T1000 (cell line): ENCODE results near the gene CDC42EP4.
"Not testable (repeated sequence)": the region's sequence is repeated elsewhere in the genome, so short reads cannot be mapped to it uniquely, and the experiment has no call there.

ENCODE experiments used
- DNase-seq: peaks from one replicate; lab custom pipeline; 2025; ENCODE audit warnings: mixed read lengths; lab: John Stamatoyannopoulos, UW

CDC42EP4 gene

DNA sequence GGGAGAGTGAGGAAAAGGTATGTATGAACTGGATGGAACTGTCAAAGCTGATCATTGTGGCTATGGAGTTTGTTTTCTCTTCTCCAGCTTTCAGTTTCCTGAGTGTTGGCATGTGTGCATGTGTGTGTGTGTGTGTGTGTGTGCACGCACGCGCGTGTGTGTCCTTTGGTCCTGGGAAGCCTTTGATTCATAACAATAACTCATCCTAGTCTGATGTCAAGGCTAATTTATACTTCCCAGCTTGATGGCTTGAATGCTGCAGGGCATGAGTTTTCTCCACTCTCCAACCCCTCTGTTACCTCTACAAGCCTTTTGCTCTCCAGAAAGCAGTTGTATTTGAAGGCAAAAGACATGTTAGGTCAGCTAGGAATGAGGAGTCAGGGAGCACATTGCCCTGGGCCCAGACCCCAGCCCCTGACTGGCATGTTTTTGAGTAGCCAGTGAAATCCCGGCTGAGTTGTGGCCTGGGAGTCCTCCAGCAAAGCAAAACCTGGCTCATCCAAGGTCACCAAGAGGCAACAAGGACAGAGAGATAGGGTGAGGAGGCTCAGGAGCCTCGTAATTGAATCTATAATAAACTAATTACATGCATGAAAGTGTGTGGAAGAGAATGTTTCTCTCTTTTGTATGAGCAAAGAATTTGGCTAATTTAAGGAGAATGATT, 8.9 kb upstream of the CDC42EP4 start:
- no peak for DNase-seq

DNA sequence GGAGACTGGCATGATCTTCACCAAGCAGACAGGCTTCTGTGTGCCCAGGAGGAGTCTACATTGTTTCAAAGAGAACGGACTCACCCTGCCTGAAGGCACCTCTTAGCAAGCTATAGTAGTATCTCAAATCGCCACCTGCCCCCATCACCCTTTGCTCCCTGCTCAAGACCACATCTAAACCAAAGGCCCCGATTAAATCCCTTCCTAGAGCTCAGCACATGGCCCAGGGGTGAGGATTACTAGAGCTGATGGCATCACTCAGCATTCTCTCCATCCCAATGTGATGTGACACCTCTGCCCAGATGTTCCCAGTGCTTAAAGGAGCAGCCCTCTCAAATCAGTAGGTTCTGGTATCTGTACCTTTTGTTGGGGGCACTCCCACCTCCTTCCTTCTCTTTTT, 8.0 kb upstream of the CDC42EP4 start:
- DNase-seq = no peak

DNA sequence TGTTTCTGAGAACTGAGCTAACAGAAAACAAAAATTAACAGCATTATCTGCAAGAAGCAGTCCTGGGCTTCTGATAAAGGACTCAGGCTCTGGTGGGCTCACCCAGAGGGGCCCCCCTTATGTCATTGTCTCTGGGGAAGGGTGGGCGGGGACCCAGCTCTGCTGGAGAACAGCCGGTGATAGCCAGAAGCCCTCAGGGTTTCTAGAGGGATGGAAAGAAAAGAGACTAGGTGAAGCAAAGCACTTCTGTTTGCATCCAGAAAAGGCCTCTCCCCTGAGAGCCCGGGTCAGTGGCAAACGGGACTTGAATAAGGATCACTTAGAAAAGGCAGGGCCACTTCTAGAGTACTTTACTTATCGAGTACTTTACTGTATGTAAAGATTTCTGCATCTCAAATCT, 7.0 kb upstream of the CDC42EP4 start:
- no peak for DNase-seq

GRCh38 chr17:73318427-73318813, 6.6 kb upstream of the CDC42EP4 start:
- DNase-seq = no peak

DNA sequence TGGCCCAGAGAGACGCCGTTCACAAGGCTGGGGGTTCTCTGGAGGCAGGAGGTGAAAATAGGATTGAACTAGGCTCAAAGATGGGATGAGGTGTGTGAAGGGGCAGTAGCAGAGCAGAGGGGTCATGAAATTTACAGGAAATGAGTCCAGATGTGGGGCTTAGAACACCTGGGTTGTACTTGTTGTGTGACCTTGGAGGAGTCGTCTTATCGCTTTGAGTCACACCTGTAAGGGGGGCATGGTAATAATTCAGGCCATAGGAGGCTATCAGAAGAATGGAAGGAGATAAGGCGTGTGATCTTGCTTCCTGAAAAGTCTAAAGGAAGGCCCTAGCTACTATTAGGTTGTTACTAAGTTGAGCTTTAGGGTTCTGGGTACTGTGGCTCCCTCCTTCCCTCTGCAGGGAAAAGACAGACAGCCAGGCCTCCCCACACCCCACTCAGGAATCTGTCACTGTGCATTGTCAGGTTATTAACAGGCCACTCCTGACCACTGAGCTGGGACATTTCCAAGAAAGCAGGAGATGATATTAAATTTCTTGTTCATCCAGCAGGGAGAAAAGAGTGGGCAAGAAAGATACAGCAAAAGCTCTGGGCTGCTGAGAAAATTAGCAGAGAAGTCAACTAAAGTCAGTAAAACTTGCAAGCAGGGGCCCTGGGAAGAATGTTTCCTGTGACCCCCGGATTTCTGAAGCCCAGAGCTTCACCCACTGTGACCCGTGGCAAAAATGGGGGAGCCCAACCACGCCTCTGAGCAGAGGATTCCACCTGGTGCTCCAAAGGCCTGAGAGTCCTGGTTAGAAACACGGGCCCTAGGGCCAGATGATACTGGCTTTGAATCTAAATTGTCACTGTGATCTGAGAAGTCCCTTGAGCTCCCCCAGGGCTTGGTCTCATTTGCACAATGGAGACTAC, 6.0 kb upstream of the CDC42EP4 start:
- no peak for DNase-seq

DNA sequence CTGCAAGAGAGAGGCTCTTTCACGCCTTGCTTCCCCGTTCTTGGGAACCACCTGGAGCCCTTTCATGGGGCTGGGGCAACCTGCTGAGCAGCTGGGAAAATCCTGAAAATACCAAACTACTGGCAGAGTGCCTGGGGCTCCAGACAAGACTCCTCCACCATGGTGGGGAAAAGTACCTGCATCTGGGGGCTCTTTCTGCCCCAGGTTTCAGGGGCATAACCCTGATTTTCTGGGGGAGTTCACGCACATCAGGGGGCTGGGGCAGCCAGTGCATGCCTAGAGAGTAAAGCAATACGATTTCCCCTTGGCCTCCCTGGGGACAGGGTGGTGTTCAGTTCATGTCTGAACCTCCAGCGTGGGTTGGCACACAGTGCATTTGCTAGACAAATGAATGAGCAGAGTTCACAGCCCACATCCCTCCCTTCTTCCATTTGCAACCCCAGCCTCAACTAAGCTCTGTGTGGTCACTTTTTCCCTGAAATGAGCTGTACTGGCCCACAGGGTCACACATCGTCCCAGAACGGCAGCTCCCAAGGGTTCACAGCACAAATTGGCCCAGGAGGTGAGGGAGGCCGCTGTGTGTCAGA, 5.2 kb upstream of the CDC42EP4 start:
- DNase-seq = no peak

DNA sequence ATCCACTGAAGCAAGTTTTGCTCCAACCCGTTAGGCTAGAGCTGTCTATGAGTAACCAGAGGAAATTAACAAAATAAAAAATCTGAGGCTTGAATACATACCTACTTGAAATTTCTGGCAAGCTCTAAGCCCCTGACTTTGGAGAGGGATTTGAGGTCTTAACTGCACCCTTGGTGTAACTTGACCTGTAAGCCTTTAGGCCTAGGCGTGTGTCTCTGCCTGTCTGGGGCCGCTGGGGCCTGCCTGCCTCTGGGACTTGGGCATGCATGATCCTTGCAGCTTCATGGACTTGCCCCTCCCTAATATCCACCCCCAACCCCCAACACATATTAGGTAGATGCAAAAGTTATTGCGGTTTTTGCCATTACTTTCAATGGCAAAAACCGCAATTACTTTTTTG, 3.7 kb upstream of the CDC42EP4 start:
- DNase-seq = no peak

DNA sequence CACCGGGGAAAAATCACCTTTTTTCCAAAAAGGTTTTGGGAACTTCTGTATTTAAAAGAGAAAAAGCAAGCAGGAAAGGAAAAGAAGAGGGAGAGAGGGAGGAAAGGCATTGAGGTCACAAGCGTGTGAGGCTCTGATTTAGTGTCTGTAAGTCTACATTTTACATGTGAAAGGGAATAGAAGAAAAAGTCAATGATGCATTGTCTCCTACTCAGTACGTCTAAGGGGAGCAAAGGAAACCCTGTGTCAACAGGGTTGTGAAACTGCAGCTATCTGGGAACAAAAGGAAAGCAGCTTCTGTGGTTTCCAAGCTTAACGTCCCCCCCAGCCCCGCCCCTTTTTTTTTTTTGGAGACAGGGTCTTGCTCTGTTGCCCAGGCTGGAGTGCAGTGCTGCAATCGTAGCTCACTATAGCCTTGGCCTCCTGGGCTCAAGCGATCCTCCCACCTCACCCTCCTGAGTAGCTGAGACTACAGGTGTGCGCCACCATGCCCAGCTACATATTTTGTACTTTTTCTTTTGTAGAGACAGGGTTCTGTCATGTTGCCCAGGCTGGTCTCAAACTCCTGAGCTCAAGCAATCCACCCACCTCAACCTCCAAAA, 1.8 kb upstream of the CDC42EP4 start:
- DNase-seq = no peak

DNA sequence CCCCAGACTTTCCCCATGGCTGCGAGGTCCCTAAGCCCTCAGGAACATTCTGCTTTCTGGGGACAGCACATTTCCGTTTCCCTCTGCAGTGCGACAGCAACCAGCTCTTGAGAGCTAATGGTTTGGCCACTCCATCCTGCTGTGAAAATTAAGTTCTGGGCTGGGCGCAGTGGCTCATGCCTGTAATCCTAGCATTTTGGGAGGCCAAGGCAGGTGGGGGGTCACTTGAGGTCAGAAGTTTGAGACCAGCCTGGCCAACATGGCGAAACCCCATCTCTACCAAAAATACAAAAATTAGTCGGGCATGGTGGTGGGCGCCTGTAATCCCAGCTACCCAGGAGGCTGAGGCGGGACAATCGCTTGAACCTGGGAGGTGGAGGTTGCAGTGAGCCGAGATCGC, 1.1 kb upstream of the CDC42EP4 start:
- DNase-seq = not testable (repeated sequence)

GRCh38 chr17:73311428-73311780, 397 bp downstream of the CDC42EP4 start:
- DNase-seq = no peak

- DNase-seq = no peak
Observed at GRCh38 chr17:73309727-73310596, 1.8 kb downstream of the CDC42EP4 start.

- DNase-seq = not testable (repeated sequence)
Observed at GRCh38 chr17:73308959-73309358, 2.8 kb downstream of the CDC42EP4 start.

GRCh38 chr17:73308017-73308823, 3.6 kb downstream of the CDC42EP4 start:
- peak; percentile 22 for DNase-seq

- no peak for DNase-seq
Observed at GRCh38 chr17:73307130-73307529, 4.7 kb downstream of the CDC42EP4 start.

GRCh38 chr17:73305845-73306836, 5.7 kb downstream of the CDC42EP4 start:
- DNase-seq = no peak

- DNase-seq = peak; percentile 49
Observed at GRCh38 chr17:73304971-73305812, 6.6 kb downstream of the CDC42EP4 start.

GRCh38 chr17:73304438-73304837, 7.4 kb downstream of the CDC42EP4 start:
- DNase-seq = no peak

DNA sequence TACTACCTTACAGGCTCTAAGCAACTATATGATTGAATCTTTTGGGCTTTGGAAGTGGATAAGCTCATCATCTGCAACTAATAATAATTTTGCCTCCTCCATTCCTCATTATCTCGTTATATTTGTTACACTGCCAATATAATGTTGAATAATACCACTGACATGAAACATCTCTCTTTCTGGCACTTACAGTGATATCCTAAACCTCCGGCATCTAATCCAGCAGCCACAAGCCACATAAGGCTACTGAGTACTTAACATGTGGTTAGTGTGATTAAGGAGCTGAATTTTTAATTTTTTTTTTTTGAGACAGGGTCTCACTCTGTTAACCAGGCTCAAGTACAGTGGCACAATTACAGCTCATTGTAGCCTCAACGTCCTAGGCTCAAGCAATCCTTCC, 9.6 kb downstream of the CDC42EP4 start:
- DNase-seq = no peak

GRCh38 chr17:73301369-73301768, 10.4 kb downstream of the CDC42EP4 start:
- no peak for DNase-seq
